HG02571 (cell line): Measurements from ENCODE around the gene HSPA12A.

Experiments used
- ATAC-seq: cut with Tn5 transposase; IDR thresholded peaks from one replicate; pipeline ENCODE4 v1.9.1; 2021; ENCODE audit warnings: mild to moderate bottlenecking, moderate library complexity; ENCODE audit not compliant: unreplicated experiment

The HSPA12A gene

GRCh38 chr10:116771959-116772585, 29.7 kb upstream of the HSPA12A start:
- ATAC-seq = no peak

GRCh38 chr10:116771101-116771958, 29.0 kb upstream of the HSPA12A start:
- ATAC-seq = no peak

- no peak for ATAC-seq
Observed at GRCh38 chr10:116770281-116770680, 27.9 kb upstream of the HSPA12A start.

- no peak for ATAC-seq
Observed at GRCh38 chr10:116769791-116770190, 27.4 kb upstream of the HSPA12A start.

- no peak for ATAC-seq
Observed at GRCh38 chr10:116769368-116769767, 27.0 kb upstream of the HSPA12A start.

GRCh38 chr10:116768786-116769185, 26.4 kb upstream of the HSPA12A start:
- no peak for ATAC-seq

- ATAC-seq = no peak
Observed at GRCh38 chr10:116766837-116767634, 24.7 kb upstream of the HSPA12A start.

GRCh38 chr10:116766241-116766827, 24.0 kb upstream of the HSPA12A start:
- no peak for ATAC-seq

GRCh38 chr10:116765648-116766081, 23.3 kb upstream of the HSPA12A start:
- ATAC-seq = no peak

GRCh38 chr10:116764979-116765378, 22.6 kb upstream of the HSPA12A start:
- no peak for ATAC-seq

GRCh38 chr10:116763440-116763839, 21.1 kb upstream of the HSPA12A start:
- no peak for ATAC-seq

GRCh38 chr10:116761883-116762282, 19.5 kb upstream of the HSPA12A start:
- ATAC-seq = no peak

- no peak for ATAC-seq
Observed at GRCh38 chr10:116760919-116761318, 18.6 kb upstream of the HSPA12A start.

- no peak for ATAC-seq
Observed at GRCh38 chr10:116757246-116757645, 14.9 kb upstream of the HSPA12A start.

- no peak for ATAC-seq
Observed at GRCh38 chr10:116756277-116756676, 13.9 kb upstream of the HSPA12A start.

- ATAC-seq = no peak
Observed at GRCh38 chr10:116753759-116754158, 11.4 kb upstream of the HSPA12A start.

GRCh38 chr10:116752969-116753665, 10.8 kb upstream of the HSPA12A start:
- ATAC-seq = no peak

- ATAC-seq = no peak
Observed at GRCh38 chr10:116752563-116752962, 10.2 kb upstream of the HSPA12A start.

GRCh38 chr10:116748471-116748870, 6.1 kb upstream of the HSPA12A start:
- ATAC-seq = no peak

GRCh38 chr10:116748041-116748440, 5.7 kb upstream of the HSPA12A start:
- ATAC-seq = no peak
